Measurements from ENCODE around the gene ST8SIA4.
"Not testable (repeated sequence)": the region's sequence is repeated elsewhere in the genome, so short reads cannot be mapped to it uniquely, and the experiment has no call there.

Gene ST8SIA4

GRCh38 chr5:100827481-100827889 lies 75.6 kb downstream of the ST8SIA4 start:
- DNase-seq = no peak

- no peak for DNase-seq
Observed at GRCh38 chr5:100826133-100826532, 76.9 kb downstream of the ST8SIA4 start.

GRCh38 chr5:100824635-100825034 lies 78.4 kb downstream of the ST8SIA4 start:
- no peak for DNase-seq

- DNase-seq = no peak
Observed at GRCh38 chr5:100823812-100824211, 79.3 kb downstream of the ST8SIA4 start.

- DNase-seq = no peak
Observed at GRCh38 chr5:100821751-100822150, 81.3 kb downstream of the ST8SIA4 start.

GRCh38 chr5:100818340-100818739 lies 84.7 kb downstream of the ST8SIA4 start:
- DNase-seq = no peak

GRCh38 chr5:100803397-100803796 lies 99.7 kb downstream of the ST8SIA4 start:
- no peak for DNase-seq

- DNase-seq = no peak
Observed at GRCh38 chr5:100802208-100802607, 100.9 kb downstream of the ST8SIA4 start.

GRCh38 chr5:100800562-100800961 lies 102.5 kb downstream of the ST8SIA4 start:
- DNase-seq = no peak

- no peak for DNase-seq
Observed at GRCh38 chr5:100799166-100799565, 103.9 kb downstream of the ST8SIA4 start.

GRCh38 chr5:100797861-100798260 lies 105.2 kb downstream of the ST8SIA4 start:
- DNase-seq = no peak

GRCh38 chr5:100796851-100797250 lies 106.2 kb downstream of the ST8SIA4 start:
- no peak for DNase-seq

GRCh38 chr5:100794844-100795243 lies 108.2 kb downstream of the ST8SIA4 start:
- DNase-seq = no peak

GRCh38 chr5:100794218-100794617 lies 108.9 kb downstream of the ST8SIA4 start:
- DNase-seq = no peak

- DNase-seq = no peak
Observed at GRCh38 chr5:100792781-100793180, 110.3 kb downstream of the ST8SIA4 start.

- no peak for DNase-seq
Observed at GRCh38 chr5:100791391-100791790, 111.7 kb downstream of the ST8SIA4 start.

- DNase-seq = no peak
Observed at GRCh38 chr5:100790951-100791350, 112.1 kb downstream of the ST8SIA4 start.

GRCh38 chr5:100790170-100790665 lies 112.9 kb downstream of the ST8SIA4 start:
- no peak for DNase-seq

- DNase-seq = no peak
Observed at GRCh38 chr5:100789694-100790093, 113.4 kb downstream of the ST8SIA4 start.

- no peak for DNase-seq
Observed at GRCh38 chr5:100788417-100788816, 114.7 kb downstream of the ST8SIA4 start.

- DNase-seq = no peak
Observed at GRCh38 chr5:100787648-100788047, 115.4 kb downstream of the ST8SIA4 start.

GRCh38 chr5:100785536-100785935 lies 117.5 kb downstream of the ST8SIA4 start:
- DNase-seq = not testable (repeated sequence)

GRCh38 chr5:100780376-100780870 lies 122.7 kb downstream of the ST8SIA4 start:
- peak; percentile 47 for DNase-seq

GRCh38 chr5:100779669-100780375 lies 123.3 kb downstream of the ST8SIA4 start:
- DNase-seq = peak; percentile 8
